ENCODE results near the gene C1QTNF7. TPM values are rescaled to one million over a fixed set of nuclear protein-coding genes. Genes with fewer than 3 reads are reported as not detected.

The C1QTNF7 gene
- total RNA-seq (2022; extraction: Qiagen RNA extraction), result not detected in 5 replicates

GRCh38 chr4:15427701-15428100 is at the start of gene C1QTNF7:
TSS of gene C1QTNF7 (plus strand) at chr4:15428033. CDS start at chr4:15435744, 7,711 bp downstream.

GRCh38 chr4:15469402-15470127 is 41.7 kb downstream of the C1QTNF7 start, which contains the start of gene CC2D2A:
TSS of gene CC2D2A (plus strand) at chr4:15469882. CDS start at chr4:15475933, 6,051 bp downstream.

Other genes starting within 250 kb of the C1QTNF7 start
- gene CC2D2A, start 41.8 kb downstream of the C1QTNF7 start, total RNA-seq (2022; extraction: Qiagen RNA extraction), result 11.3 to 14.0 TPM (median 12.1 TPM) in 5 replicates
- gene FBXL5, start 227.3 kb downstream of the C1QTNF7 start, total RNA-seq (2022; extraction: Qiagen RNA extraction), result 27.2 to 33.4 TPM (median 28.2 TPM) in 5 replicates

Measured in A549 treated with AZD2906 at 1 μM for 4 hours (cell line).